ENCODE data around the gene GPLD1.
"Not testable (repeated sequence)": the region's sequence is repeated elsewhere in the genome, so short reads cannot be mapped to it uniquely, and the experiment has no call there.

Gene GPLD1

GRCh38 chr6:24489470-24489869 is at the start of gene GPLD1:
GPLD1 (minus strand) TSS chr6:24489578; CDS start chr6:24489511, 67 bp downstream.
- no peak for DNase-seq

GRCh38 chr6:24537771-24538385 is 48.5 kb upstream of the GPLD1 start:
- DNase-seq = no peak

GRCh38 chr6:24537082-24537699 is 47.8 kb upstream of the GPLD1 start:
- no peak for DNase-seq

- DNase-seq = no peak
Measured at GRCh38 chr6:24536466-24536865, 47.1 kb upstream of the GPLD1 start.

- DNase-seq = no peak
Measured at GRCh38 chr6:24535210-24535609, 45.8 kb upstream of the GPLD1 start.

- no peak for DNase-seq
Measured at GRCh38 chr6:24534329-24534728, 45.0 kb upstream of the GPLD1 start.

- DNase-seq = no peak
Measured at GRCh38 chr6:24529985-24530384, 40.6 kb upstream of the GPLD1 start.

GRCh38 chr6:24524805-24525204 is 35.4 kb upstream of the GPLD1 start:
- DNase-seq = no peak

GRCh38 chr6:24524329-24524728 is 35.0 kb upstream of the GPLD1 start:
- no peak for DNase-seq

- DNase-seq = peak; percentile 85
Measured at GRCh38 chr6:24522228-24523176, 33.1 kb upstream of the GPLD1 start.

- DNase-seq = peak; percentile 5
Measured at GRCh38 chr6:24520929-24521546, 31.7 kb upstream of the GPLD1 start.

GRCh38 chr6:24517659-24518543 is 28.5 kb upstream of the GPLD1 start:
- DNase-seq = no peak

GRCh38 chr6:24513602-24514001 is 24.2 kb upstream of the GPLD1 start:
- no peak for DNase-seq

- not testable (repeated sequence) for DNase-seq
Measured at GRCh38 chr6:24511976-24512375, 22.6 kb upstream of the GPLD1 start.

- no peak for DNase-seq
Measured at GRCh38 chr6:24506814-24507520, 17.6 kb upstream of the GPLD1 start.

- no peak for DNase-seq
Measured at GRCh38 chr6:24504649-24505586, 15.5 kb upstream of the GPLD1 start.

- DNase-seq = no peak
Measured at GRCh38 chr6:24504287-24504648, 14.9 kb upstream of the GPLD1 start.

- DNase-seq = no peak
Measured at GRCh38 chr6:24501914-24502313, 12.5 kb upstream of the GPLD1 start.

- DNase-seq = no peak
Measured at GRCh38 chr6:24501374-24501773, 12.0 kb upstream of the GPLD1 start.

GRCh38 chr6:24500683-24501082 is 11.3 kb upstream of the GPLD1 start:
- no peak for DNase-seq
